Esophagus squamous epithelium (tissue), 4 donors: ENCODE data around the gene GNA14.

Experiments
- POLR2A ChIP-seq, 4 donors: fragments of 450-650 bp; IDR thresholded peaks; one replicate each; pipeline ENCODE4 v1.6.1; 2017; ENCODE audit warnings: antibody characterized with exemption in 4 of 4, mild to moderate bottlenecking in 4 of 4, moderate library complexity in 3 of 4
- TF ChIP-seq, protein P1 (sequence below), 6 experiments: fragments of 450-650 bp in 4 of 6; fragments of 200-600 bp in 2 of 6; sonication (generic) in 2 of 6; IDR thresholded peaks; one replicate each; pipeline ENCODE4 v1.5.1; 2016 to 2019; ENCODE audit warnings: antibody characterized with exemption in 6 of 6, mild to moderate bottlenecking in 4 of 6, moderate library complexity in 4 of 6

DNA sequence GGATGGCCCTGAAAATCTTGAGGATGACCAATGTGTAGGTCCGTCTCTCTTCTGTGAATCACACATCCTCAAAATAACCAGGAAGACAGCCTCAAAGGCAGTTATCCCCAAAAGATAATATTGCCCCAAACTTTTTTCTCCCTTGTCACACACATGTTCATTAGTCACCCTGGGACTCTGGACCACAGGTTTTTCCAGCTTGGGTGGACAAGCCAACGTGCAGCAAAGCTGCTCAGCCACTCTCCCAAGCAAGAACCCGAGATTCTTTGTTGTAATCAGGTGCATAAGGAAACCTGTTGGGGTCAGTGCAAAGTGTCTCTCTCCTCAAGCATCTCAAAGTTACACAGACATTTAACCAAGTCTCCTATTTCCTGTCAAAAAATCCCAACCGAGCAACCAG is 196.6 kb downstream of the GNA14 start:
- TF ChIP-seq, protein P1, sequence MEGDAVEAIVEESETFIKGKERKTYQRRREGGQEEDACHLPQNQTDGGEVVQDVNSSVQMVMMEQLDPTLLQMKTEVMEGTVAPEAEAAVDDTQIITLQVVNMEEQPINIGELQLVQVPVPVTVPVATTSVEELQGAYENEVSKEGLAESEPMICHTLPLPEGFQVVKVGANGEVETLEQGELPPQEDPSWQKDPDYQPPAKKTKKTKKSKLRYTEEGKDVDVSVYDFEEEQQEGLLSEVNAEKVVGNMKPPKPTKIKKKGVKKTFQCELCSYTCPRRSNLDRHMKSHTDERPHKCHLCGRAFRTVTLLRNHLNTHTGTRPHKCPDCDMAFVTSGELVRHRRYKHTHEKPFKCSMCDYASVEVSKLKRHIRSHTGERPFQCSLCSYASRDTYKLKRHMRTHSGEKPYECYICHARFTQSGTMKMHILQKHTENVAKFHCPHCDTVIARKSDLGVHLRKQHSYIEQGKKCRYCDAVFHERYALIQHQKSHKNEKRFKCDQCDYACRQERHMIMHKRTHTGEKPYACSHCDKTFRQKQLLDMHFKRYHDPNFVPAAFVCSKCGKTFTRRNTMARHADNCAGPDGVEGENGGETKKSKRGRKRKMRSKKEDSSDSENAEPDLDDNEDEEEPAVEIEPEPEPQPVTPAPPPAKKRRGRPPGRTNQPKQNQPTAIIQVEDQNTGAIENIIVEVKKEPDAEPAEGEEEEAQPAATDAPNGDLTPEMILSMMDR (IDR thresholded peaks at IDR 0.05): no peak
- no peak for TF ChIP-seq POLR2A (IDR thresholded peaks at IDR 0.05)
